Testis (tissue), 2 donors: Measurements from ENCODE around the gene TPSD1.

Experiments
- POLR2A ChIP-seq: fragments of 450-650 bp; IDR thresholded peaks from one replicate; pipeline ENCODE4 v1.6.1; 2017; ENCODE audit warnings: antibody characterized with exemption, mild to moderate bottlenecking, moderate library complexity
- TF ChIP-seq, protein P1 (sequence below), 3 experiments: fragments of 450-650 bp in 2 of 3; fragments of 200-600 bp in 1 of 3; sonication (generic) in 1 of 3; IDR thresholded peaks; one replicate each; pipeline ENCODE4 v1.5.1; 2016 to 2019; ENCODE audit warnings: antibody characterized with exemption in 3 of 3, mild to moderate bottlenecking in 2 of 3, moderate library complexity in 1 of 3

DNA sequence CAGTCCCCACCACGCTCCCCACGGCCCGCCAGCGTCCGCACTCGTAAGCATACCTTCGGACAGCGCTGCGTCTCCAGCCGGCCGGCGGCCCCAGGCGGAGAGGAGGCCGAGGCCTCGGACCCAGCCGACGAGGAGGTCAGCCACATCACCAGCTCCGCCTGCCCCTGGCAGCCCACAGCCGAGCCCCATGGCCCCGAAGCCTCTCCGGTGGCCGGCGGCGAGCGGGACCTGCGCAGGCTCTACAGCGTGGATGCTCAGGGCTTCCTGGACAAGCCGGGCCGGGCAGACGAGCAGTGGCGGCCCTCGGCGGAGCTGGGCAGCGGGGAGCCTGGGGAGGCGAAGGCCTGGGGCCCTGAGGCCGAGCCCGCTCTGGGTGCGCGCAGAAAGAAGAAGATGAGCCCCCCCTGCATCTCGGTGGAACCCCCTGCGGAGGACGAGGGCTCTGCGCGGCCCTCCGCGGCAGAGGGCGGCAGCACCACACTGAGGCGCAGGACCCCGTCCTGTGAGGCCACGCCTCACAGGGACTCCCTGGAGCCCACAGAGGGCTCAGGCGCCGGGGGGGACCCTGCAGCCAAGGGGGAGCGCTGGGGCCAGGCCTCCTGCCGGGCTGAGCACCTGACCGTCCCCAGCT, 35.7 kb upstream of the TPSD1 start:
- TF ChIP-seq, protein P1, sequence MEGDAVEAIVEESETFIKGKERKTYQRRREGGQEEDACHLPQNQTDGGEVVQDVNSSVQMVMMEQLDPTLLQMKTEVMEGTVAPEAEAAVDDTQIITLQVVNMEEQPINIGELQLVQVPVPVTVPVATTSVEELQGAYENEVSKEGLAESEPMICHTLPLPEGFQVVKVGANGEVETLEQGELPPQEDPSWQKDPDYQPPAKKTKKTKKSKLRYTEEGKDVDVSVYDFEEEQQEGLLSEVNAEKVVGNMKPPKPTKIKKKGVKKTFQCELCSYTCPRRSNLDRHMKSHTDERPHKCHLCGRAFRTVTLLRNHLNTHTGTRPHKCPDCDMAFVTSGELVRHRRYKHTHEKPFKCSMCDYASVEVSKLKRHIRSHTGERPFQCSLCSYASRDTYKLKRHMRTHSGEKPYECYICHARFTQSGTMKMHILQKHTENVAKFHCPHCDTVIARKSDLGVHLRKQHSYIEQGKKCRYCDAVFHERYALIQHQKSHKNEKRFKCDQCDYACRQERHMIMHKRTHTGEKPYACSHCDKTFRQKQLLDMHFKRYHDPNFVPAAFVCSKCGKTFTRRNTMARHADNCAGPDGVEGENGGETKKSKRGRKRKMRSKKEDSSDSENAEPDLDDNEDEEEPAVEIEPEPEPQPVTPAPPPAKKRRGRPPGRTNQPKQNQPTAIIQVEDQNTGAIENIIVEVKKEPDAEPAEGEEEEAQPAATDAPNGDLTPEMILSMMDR (IDR thresholded peaks at IDR 0.05): no peak
- no peak for TF ChIP-seq POLR2A
